IMR-90 (cell line): ENCODE measurements around the gene MRPL28. TPM values are rescaled to one million over a fixed set of nuclear protein-coding genes. Genes with fewer than 3 reads are reported as not detected.
"Not testable (repeated sequence)": the region's sequence is repeated elsewhere in the genome, so short reads cannot be mapped to it uniquely, and the experiment has no call there.

Source experiments
- ATAC-seq: fragments of 200-7000 bp; cut with Tn5 transposase; 2 replicates; pipeline ENCODE4 v1.9.1; 2020; ENCODE audit warnings: low read depth, mild to moderate bottlenecking, moderate library complexity
- BruUV-seq: library from RNA; stranded (reverse); fragments of 400-500 nt; replicated peaks from 2 replicates; lab custom pipeline; 2021; lab: Mats Ljungman, UMichigan
- CTCF ChIA-PET: fragments of 300-600 bp; formaldehyde crosslinking; extraction: SDS; loops from one replicate; lab custom pipeline; 2021; ENCODE audit warnings: antibody characterized with exemption; lab: Yijun Ruan, JAX
- POLR2A ChIA-PET: fragments of 300-600 bp; sonication (Branson Sonifier 250); formaldehyde crosslinking; loops from one replicate; lab custom pipeline; 2022; ENCODE audit warnings: antibody characterized with exemption; ENCODE audit not compliant: unreplicated experiment; lab: Charles Lee
- DNase-seq: peaks from one replicate; pipeline ENCODE4 v3.0.0; 2013
- H2AFZ ChIP-seq: replicated peaks from 2 replicates; pipeline ENCODE3; 2013; ENCODE audit warnings: low read length, mild to moderate bottlenecking; ENCODE audit not compliant: poor library complexity
- H2AK5ac ChIP-seq: 2 replicates; pipeline ENCODE4 v1.6.1; 2013; ENCODE audit warnings: low read depth, low read length, inconsistent platforms
- H2AK9ac ChIP-seq: replicated peaks from 2 replicates; pipeline ENCODE3; 2013; ENCODE audit warnings: mild to moderate bottlenecking, low read depth, low read length, moderate library complexity; ENCODE audit not compliant: poor library complexity
- H2BK120ac ChIP-seq: 2 replicates; pipeline ENCODE4 v1.6.1; 2013; ENCODE audit warnings: low read depth, low read length, inconsistent platforms
- H2BK15ac ChIP-seq: 3 replicates; pipeline ENCODE4 v1.6.1; 2013; ENCODE audit warnings: low read depth, low read length, inconsistent platforms
- H2BK20ac ChIP-seq: 2 replicates; pipeline ENCODE4 v1.6.1; 2013; ENCODE audit warnings: low read depth, mild to moderate bottlenecking, inconsistent platforms, low read length, moderate library complexity
- H2BK5ac ChIP-seq: 2 replicates; pipeline ENCODE4 v1.6.1; 2013; ENCODE audit warnings: mild to moderate bottlenecking, low read depth, low read length, inconsistent platforms; ENCODE audit not compliant: poor library complexity, severe bottlenecking
- H3K14ac ChIP-seq: replicated peaks from 2 replicates; pipeline ENCODE4 v1.6.1; 2013; ENCODE audit warnings: low read depth, low read length, inconsistent platforms
- H3K18ac ChIP-seq: 2 replicates; pipeline ENCODE4 v1.6.1; 2013; ENCODE audit warnings: low read depth, low read length, control low read depth
- H3K23ac ChIP-seq: 2 replicates; pipeline ENCODE4 v1.6.1; 2013; ENCODE audit warnings: low read depth, low read length, inconsistent platforms
- H3K27ac ChIP-seq: 2 replicates; pipeline ENCODE4 v1.5.1; 2013; ENCODE audit warnings: mild to moderate bottlenecking, control low read depth, low read length; ENCODE audit not compliant: insufficient read depth
- H3K27me3 ChIP-seq: 2 replicates; pipeline ENCODE4 v1.6.1; 2013; ENCODE audit warnings: low read length; ENCODE audit not compliant: control insufficient read depth, insufficient read depth
- H3K36me3 ChIP-seq: 2 replicates; pipeline ENCODE4 v1.6.1; 2013; ENCODE audit warnings: low read length, mixed read lengths; ENCODE audit not compliant: control insufficient read depth, insufficient read depth
- H3K4ac ChIP-seq: 2 replicates; pipeline ENCODE4 v1.6.1; 2013; ENCODE audit warnings: low read depth, low read length, inconsistent platforms
- H3K4me1 ChIP-seq: 2 replicates; pipeline ENCODE4 v1.6.1; 2013; ENCODE audit warnings: low read length, mixed read lengths; ENCODE audit not compliant: control insufficient read depth, insufficient read depth
- H3K4me2 ChIP-seq: 2 replicates; pipeline ENCODE4 v1.6.1; 2013; ENCODE audit warnings: low read depth, mild to moderate bottlenecking, control low read depth, low read length, moderate library complexity
- H3K4me3 ChIP-seq: 2 replicates; pipeline ENCODE4 v1.5.1; 2013; ENCODE audit warnings: low read depth, mild to moderate bottlenecking, control low read depth, low read length, moderate library complexity; ENCODE audit not compliant: insufficient read depth
- H3K56ac ChIP-seq: 2 replicates; pipeline ENCODE4 v1.6.1; 2013; ENCODE audit warnings: low read length, inconsistent platforms; ENCODE audit not compliant: insufficient read depth; ENCODE audit errors: extremely low read depth
- H3K79me1 ChIP-seq, 2 experiments: 2 replicates each; pipeline ENCODE4 v1.6.1; 2013; ENCODE audit warnings: low read length in 2 of 2, inconsistent platforms in 1 of 2, low read depth in 1 of 2
- H3K9ac ChIP-seq: 2 replicates; pipeline ENCODE4 v1.6.1; 2013; ENCODE audit warnings: low read depth, low read length, control low read depth
- H3K9me1 ChIP-seq: 2 replicates; pipeline ENCODE4 v1.6.1; 2013; ENCODE audit warnings: low read length, inconsistent platforms; ENCODE audit not compliant: insufficient read depth
- H3K9me3 ChIP-seq: 2 replicates; pipeline ENCODE4 v1.6.1; 2013; ENCODE audit warnings: low read length; ENCODE audit not compliant: control insufficient read depth, insufficient read depth
- H4K20me1 ChIP-seq: 2 replicates; pipeline ENCODE4 v1.6.1; 2013; ENCODE audit warnings: low read length, inconsistent platforms; ENCODE audit not compliant: insufficient read depth
- H4K5ac ChIP-seq: 2 replicates; pipeline ENCODE4 v1.6.1; 2013; ENCODE audit warnings: mild to moderate bottlenecking, low read depth, low read length, control low read depth
- H4K8ac ChIP-seq, 2 experiments: 2 replicates each; pipeline ENCODE4 v1.6.1; 2013; ENCODE audit warnings: low read depth in 2 of 2, low read length in 2 of 2, control low read depth in 1 of 2, inconsistent platforms in 1 of 2
- H4K91ac ChIP-seq: 2 replicates; pipeline ENCODE4 v1.6.1; 2013; ENCODE audit warnings: low read depth, low read length, inconsistent platforms; ENCODE audit not compliant: insufficient read depth
- WGBS, 2 experiments: methylation state at CpG; one replicate each; pipeline versions ENCODE4 v1.1.5 to v1.1.7; 2013; ENCODE audit warnings: missing lambda C conversion rate in 2 of 2; ENCODE audit not compliant: insufficient read length in 1 of 2; ENCODE audit errors: extremely low coverage in 2 of 2; 5-methylcytosine and 5-hydroxymethylcytosine counted together
- dilution Hi-C: fragments of 300-500 bp; cut with HindIII; formaldehyde crosslinking; loops from one replicate; pipeline ENCODE4 v1.14.3; 2018; ENCODE audit warnings: low sequenced_read_pairs; ENCODE audit not compliant: unreplicated experiment
- in situ Hi-C: fragments of 300-500 bp; cut with MboI; formaldehyde crosslinking; loops from 3 replicates; pipeline ENCODE4 v1.14.3; 2019; ENCODE audit warnings: low sequenced_read_pairs, inconsistent platforms, mixed read lengths
- intact Hi-C: fragments of 100-400 bp; cut with micrococcal nuclease; formaldehyde crosslinking; loops from 2 replicates; pipeline ENCODE4 v1.10.0; 2022
- polyA plus RNA-seq, 3 experiments: library from polyadenylated mRNA; depleted of rRNA; stranded (reverse); fragments of >200 nt; gene quantifications; 2 replicates each; pipeline ENCODE4 v1.2.3, GENCODE V29; 2012; ENCODE audit warnings: low replicate concordance in 1 of 3
- total RNA-seq: library from RNA; depleted of rRNA; stranded (reverse); fragments of >200 nt; gene quantifications from 2 replicates; pipeline ENCODE4 v1.2.3, GENCODE V29; 2012

Gene MRPL28
- total and polyA plus RNA-seq, 2 of the 4 experiments (the other 2 are of a cell fraction) = 104 to 181 TPM

DNA sequence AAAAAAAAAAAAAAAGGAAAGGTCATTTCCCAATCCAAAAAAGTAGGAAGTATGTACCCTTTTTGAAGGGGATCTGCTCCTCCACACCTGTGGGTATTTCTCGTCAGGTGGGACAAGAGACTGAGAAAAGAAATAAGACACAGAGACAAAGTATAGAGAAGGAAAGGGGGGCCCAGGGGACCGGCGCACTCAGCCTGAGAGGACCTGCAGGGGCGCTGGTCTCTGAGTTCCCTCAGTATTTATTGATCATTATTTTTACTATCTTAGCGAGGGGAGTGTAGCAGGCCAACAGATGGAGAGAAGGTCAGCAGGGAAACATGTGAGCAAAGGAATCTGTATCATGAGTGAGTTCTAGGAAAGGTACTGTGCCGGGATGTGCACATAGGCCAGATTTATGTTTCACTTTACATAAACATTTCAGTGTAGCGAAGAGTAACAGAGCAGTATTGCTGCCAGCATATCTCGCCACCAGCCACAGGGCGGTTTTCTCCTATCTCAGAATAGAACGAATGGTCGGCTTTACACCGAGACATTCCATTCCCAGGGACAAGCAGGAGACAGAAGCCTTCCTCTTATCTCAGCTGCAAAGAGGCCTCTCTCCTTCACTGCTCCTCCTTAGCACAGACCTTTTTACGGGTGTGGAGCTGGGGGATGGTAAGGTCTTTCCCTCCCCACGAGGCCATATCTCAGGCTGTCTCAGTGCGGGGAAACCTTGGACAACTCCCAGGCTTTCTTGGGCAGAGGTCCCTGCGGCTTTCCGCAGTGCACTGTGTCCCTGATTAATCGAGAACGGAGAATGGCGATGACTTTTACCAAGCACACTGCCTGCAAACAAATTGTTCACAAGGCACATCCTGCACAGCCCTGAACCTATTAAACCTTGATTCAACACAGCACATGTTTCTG is 17.7 kb upstream of the MRPL28 start:
- H3K4me3 ChIP-seq = peak overlapping the region; percentile 5; the same call in 1 of the 2 replicates

More for the DNA sequence above, 17.7 kb upstream of the MRPL28 start:
- ATAC-seq (peak; percentile 42), DNase-seq (peak; percentile 68)
- H3K9me3 ChIP-seq, H2AK9ac ChIP-seq, in situ Hi-C loops, H3K79me1 ChIP-seq, H3K18ac ChIP-seq, H4K91ac ChIP-seq, H3K4me1 ChIP-seq, H3K9me1 ChIP-seq, H3K56ac ChIP-seq, H2AK5ac ChIP-seq, CTCF ChIA-PET, H2BK20ac ChIP-seq, H2BK15ac ChIP-seq, intact Hi-C loops, H4K5ac ChIP-seq, H3K27me3 ChIP-seq, H3K36me3 ChIP-seq, BruUV-seq, dilution Hi-C loops, H4K20me1 ChIP-seq: not testable (repeated sequence)
- H3K14ac ChIP-seq = peak overlapping the region; percentile 23
- peak overlapping the region; percentile 14; the same call in 1 of the 2 replicates for H3K4ac ChIP-seq
- peak overlapping the region in 1 of 2 experiments; percentile 22; a peak in 1 of 4 replicates for H4K8ac ChIP-seq
- peak overlapping the region; percentile 22 for H2BK5ac ChIP-seq
- H3K4me2 ChIP-seq = peak overlapping the region; percentile 70
- H3K9ac ChIP-seq = peak overlapping the region; percentile 15
- POLR2A ChIA-PET = interaction anchor here (0.6 kb wide), 1 partner anchor 35 kb away, joined by 4 read pairs; no protein-coding TSS in a partner anchor
- H3K27ac ChIP-seq = peak overlapping the region; percentile 11
- peak overlapping the region; percentile 2; the same call in 1 of the 2 replicates for H2BK120ac ChIP-seq
- WGBS, 2 experiments = 15% methylated on average over 7 of the region's 20 CpGs; no CpG with 5 or more reads in 1 of the 2 experiments
- peak overlapping the region; percentile 87 for H2AFZ ChIP-seq
- peak overlapping the region; percentile 51; the same call in 1 of the 2 replicates for H3K23ac ChIP-seq
